NCI-H187 (cell line): ENCODE data around the gene ME2.
"Not testable (repeated sequence)": the region's sequence is repeated elsewhere in the genome, so short reads cannot be mapped to it uniquely, and the experiment has no call there.

ENCODE experiments used
- DNase-seq, 2 experiments: peaks; one replicate each; lab custom pipeline; 2025; lab: John Stamatoyannopoulos, UW

The ME2 gene

GRCh38 chr18:50924372-50924771, 45.5 kb downstream of the ME2 start:
- no peak for DNase-seq

GRCh38 chr18:50926521-50926920, 47.6 kb downstream of the ME2 start:
- no peak for DNase-seq

- no peak for DNase-seq
These were observed 49.6 kb downstream of the ME2 start for GRCh38 chr18:50928551-50928950.

- DNase-seq = no peak
These were observed 54.8 kb downstream of the ME2 start for GRCh38 chr18:50933684-50934083.

GRCh38 chr18:50934545-50935211, 55.8 kb downstream of the ME2 start:
- no peak for DNase-seq

GRCh38 chr18:50935493-50936191, 56.7 kb downstream of the ME2 start:
- no peak for DNase-seq

DNA sequence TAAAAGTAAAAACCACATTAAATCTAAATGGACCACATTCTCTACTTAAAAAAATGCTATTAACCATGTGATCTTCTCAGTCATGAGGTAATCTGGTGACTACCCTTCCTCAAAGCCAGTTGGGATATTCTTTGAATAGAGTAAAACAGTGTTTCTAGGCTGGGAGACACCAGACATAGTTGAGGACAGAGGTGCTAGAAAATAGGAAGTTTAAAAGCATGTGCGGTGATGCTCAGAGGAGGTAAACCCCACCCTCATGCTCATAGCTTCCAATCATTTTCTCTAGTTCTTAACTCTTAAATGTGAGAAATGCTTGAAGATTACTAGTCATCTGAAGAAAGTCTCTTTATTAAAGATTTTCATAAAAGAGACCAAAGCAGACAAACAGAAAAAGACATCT, 58.3 kb downstream of the ME2 start:
- DNase-seq = no peak

GRCh38 chr18:50938912-50939311, 60.0 kb downstream of the ME2 start:
- no peak for DNase-seq

DNA sequence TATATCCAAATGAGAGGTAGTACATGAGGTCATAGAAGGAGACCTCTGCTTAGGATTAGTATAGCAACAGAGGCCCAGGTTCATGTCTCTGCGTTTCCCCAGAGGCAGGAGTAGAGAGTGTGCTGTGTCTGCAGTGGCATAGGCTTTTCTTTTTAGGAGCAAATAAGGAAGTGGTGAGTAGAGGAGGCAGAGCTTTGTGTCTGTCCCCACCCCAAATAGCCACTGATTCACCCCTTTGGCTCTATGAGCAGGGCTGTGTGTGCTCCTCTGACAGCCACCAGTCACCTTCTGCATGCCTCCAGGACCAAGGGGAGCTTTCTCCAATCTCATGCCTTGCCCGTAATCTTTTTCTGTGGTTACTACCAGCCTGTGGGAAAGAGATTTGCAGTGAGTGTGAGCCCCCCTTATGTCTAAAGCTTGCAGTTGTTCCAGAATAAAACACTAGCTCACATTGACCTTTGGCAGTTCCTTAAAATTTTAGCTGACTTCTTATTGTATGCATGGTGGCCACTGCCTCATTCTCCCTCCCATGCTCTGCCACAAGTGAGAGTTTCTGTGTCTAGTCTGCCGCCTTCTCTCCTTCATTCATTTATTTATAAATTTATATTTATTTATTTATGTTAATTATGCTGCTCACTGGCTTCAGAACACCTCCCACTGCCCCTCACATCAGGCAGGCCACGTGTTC, 65.5 kb downstream of the ME2 start:
- DNase-seq = no peak

- not testable (repeated sequence) for DNase-seq
These were observed 67.0 kb downstream of the ME2 start for GRCh38 chr18:50945918-50946317.

GRCh38 chr18:50947899-50948298, 69.0 kb downstream of the ME2 start:
- DNase-seq = no peak

DNA sequence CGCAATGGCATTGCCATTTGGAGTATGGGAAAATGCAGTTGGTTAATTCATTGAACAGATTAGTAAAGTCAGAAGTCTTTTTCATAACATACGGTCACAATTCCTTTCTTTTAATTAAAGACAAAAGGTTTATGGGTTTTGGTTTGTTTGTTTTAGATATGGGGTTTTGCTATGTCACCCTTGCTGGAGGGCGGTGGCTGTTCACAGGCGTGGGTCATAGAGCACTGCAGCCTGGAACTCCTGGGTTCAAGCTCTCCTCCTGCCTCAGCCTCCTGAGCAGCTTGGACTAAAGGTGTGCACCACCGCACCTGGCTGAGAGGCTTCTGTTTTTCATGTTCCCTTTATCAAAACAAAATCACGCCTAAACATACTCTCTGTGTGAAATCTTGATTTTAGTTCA, 70.3 kb downstream of the ME2 start:
- DNase-seq = no peak

DNA sequence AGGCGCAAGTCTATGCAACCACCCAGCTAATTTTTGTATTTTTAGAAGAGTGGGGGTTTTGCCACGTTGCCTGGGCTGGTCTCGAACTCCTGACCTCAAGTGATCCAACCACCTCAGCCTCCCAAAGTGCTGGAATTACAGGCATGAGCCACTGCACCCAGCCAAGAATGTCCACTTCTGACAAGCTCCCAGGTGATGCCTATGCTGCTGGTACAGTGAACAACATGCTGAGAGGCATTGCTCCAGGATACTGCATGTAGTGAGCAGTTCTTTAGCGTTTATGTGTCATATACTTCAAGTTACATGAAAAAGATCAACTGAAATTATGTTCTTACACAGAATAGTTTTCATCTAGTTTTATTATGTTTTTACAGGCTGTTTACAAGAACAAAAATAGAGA, 71.7 kb downstream of the ME2 start:
- no peak for DNase-seq

DNA sequence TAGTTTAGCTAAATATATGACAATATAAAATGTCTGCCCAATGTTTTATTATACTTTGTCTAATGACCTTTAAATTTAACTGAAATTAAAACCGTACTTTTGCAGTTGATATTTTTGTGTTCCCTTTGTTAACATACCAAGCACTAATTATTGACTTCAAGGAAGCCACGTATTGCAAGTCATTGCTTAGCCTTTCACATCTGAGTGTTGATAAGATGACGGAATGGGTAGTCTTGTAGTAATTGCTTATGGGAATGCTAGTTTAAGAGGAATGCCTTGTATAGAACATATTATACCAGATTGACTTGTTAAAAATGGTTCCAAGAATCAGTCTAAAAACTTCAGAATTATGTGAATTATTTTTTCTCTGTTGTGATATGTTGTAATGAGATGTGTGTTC, 74.9 kb downstream of the ME2 start:
- no peak for DNase-seq

- no peak for DNase-seq
These were observed 76.3 kb downstream of the ME2 start for GRCh38 chr18:50955253-50955652.

GRCh38 chr18:50956116-50956515, 77.2 kb downstream of the ME2 start:
- no peak for DNase-seq

- DNase-seq = no peak
These were observed 83.1 kb downstream of the ME2 start for GRCh38 chr18:50961974-50962373.

GRCh38 chr18:50967714-50968661, 89.1 kb downstream of the ME2 start, which contains the start of gene ELAC1:
ELAC1 (plus strand) TSS chr18:50968040; CDS start chr18:50974405, 6,365 bp downstream.
- peak; percentile 56 to 57 for DNase-seq

DNA sequence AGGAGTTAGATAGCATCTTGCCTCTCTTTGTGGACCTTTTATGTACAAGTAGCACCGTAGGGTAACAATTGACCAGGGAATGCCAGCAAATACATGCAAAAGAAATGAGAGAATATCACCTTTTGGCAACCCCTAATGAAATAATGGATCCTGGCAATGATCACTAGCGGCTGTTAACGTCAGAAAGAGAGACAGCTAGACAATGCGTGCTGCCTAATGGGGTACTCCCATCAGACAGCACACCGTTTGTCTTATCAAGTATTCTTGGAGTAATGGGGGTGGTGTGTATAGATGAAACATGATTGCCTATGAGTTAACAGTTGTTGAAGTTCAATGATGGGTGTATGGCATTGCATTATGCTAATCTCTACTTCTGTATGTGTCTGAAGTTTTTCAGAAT, 90.5 kb downstream of the ME2 start:
- no peak for DNase-seq

GRCh38 chr18:50970006-50970405, 91.1 kb downstream of the ME2 start:
- no peak for DNase-seq

DNA sequence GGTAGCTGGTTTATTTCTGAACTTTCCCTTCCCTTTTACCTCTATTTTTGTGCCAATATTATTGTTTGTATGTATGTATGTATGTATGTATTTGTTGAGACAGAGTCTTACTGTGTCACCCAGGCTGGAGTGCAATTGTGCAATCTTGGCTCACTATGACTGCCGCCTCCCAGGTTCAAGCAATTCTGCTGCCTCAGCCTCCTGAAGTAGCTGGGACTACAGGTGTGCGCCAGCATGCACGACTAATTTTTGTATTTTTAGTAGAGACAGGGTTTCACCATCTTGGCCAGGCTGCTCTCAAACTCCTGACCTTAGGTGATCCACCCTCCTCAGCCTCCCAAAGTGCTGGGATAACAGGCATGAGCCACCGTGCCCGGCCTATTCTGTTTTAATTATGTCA, 93.5 kb downstream of the ME2 start:
- DNase-seq = not testable (repeated sequence)
